H9 (cell line): ENCODE measurements around the gene FAIM2. TPM values are rescaled to one million over a fixed set of nuclear protein-coding genes. Genes with fewer than 3 reads are reported as not detected.
A peak's percentile ranks its signal among the peaks of the same experiment; 100 is the strongest.

Source experiments
- DNase-seq: peaks from one replicate; pipeline ENCODE4 v3.0.0-alpha.2; 2017
- H2AFZ ChIP-seq: one replicate; pipeline ENCODE4 v1.6.1; 2013; ENCODE audit warnings: mild to moderate bottlenecking, low read length, control low read depth, moderate library complexity
- H2AK5ac ChIP-seq: 2 replicates; pipeline ENCODE4 v1.6.1; 2013; ENCODE audit warnings: low read length, control low read depth, mixed read lengths; ENCODE audit not compliant: insufficient read length
- H2BK120ac ChIP-seq: one replicate; pipeline ENCODE4 v1.6.1; 2013; ENCODE audit warnings: low read depth, mild to moderate bottlenecking, low read length, control low read depth, inconsistent platforms; ENCODE audit not compliant: poor library complexity, severe bottlenecking
- H2BK12ac ChIP-seq: 2 replicates; pipeline ENCODE4 v1.6.1; 2013; ENCODE audit warnings: low read length, control low read depth, mixed read lengths, low read depth; ENCODE audit not compliant: insufficient read length
- H2BK15ac ChIP-seq: 2 replicates; pipeline ENCODE4 v1.6.1; 2013; ENCODE audit warnings: low read depth, low read length, control low read depth
- H2BK20ac ChIP-seq: one replicate; pipeline ENCODE4 v1.6.1; 2013; ENCODE audit warnings: low read depth, mild to moderate bottlenecking, low read length, control low read depth, inconsistent platforms; ENCODE audit not compliant: poor library complexity, severe bottlenecking
- H2BK5ac ChIP-seq: 2 replicates; pipeline ENCODE4 v1.6.1; 2013; ENCODE audit warnings: low read length, control low read depth, mixed read lengths; ENCODE audit not compliant: insufficient read length
- H3K14ac ChIP-seq: 2 replicates; pipeline ENCODE4 v1.6.1; 2013; ENCODE audit warnings: low read length, control low read depth; ENCODE audit not compliant: insufficient read depth
- H3K18ac ChIP-seq: 2 replicates; pipeline ENCODE4 v1.6.1; 2013; ENCODE audit warnings: low read depth, mild to moderate bottlenecking, mixed read lengths, low read length, control low read depth; ENCODE audit not compliant: insufficient read length
- H3K23ac ChIP-seq: 2 replicates; pipeline ENCODE4 v1.6.1; 2013; ENCODE audit warnings: low read length, control low read depth, mixed read lengths, low read depth; ENCODE audit not compliant: insufficient read length
- H3K23me2 ChIP-seq: 2 replicates; pipeline ENCODE4 v1.6.1; 2013; ENCODE audit warnings: low read depth, mild to moderate bottlenecking, mixed read lengths, low read length, control low read depth; ENCODE audit not compliant: insufficient read length, poor library complexity, severe bottlenecking
- H3K27ac ChIP-seq: 2 replicates; pipeline ENCODE4 v1.5.1; 2013; ENCODE audit warnings: low read length, control low read depth, mixed read lengths, low read depth; ENCODE audit not compliant: insufficient read length
- H3K27me3 ChIP-seq: 2 replicates; pipeline ENCODE4 v1.6.1; 2013; ENCODE audit warnings: low read length, control low read depth, inconsistent platforms; ENCODE audit not compliant: insufficient read depth
- H3K4ac ChIP-seq: 2 replicates; pipeline ENCODE4 v1.6.1; 2013; ENCODE audit warnings: low read depth, mild to moderate bottlenecking, control low read depth, inconsistent platforms, low read length, moderate library complexity
- H3K4me1 ChIP-seq: 2 replicates; pipeline ENCODE4 v1.6.1; 2013; ENCODE audit warnings: low read length, control low read depth, inconsistent platforms; ENCODE audit not compliant: insufficient read depth
- H3K4me2 ChIP-seq: 2 replicates; pipeline ENCODE4 v1.6.1; 2013; ENCODE audit warnings: low read length, control low read depth, mixed read lengths; ENCODE audit not compliant: insufficient read length, insufficient read depth
- H3K56ac ChIP-seq: 2 replicates; pipeline ENCODE4 v1.6.1; 2013; ENCODE audit warnings: low read depth, mild to moderate bottlenecking, mixed read lengths, low read length, control low read depth; ENCODE audit not compliant: insufficient read length
- H3K79me1 ChIP-seq: 2 replicates; pipeline ENCODE4 v1.6.1; 2013; ENCODE audit warnings: low read depth, mild to moderate bottlenecking, moderate library complexity, low read length, control low read depth, inconsistent platforms; ENCODE audit not compliant: insufficient read depth, poor library complexity, severe bottlenecking
- H3K79me2 ChIP-seq: 2 replicates; pipeline ENCODE4 v1.6.1; 2013; ENCODE audit warnings: low read length, control low read depth, inconsistent platforms; ENCODE audit not compliant: insufficient read depth
- H3K9ac ChIP-seq: 2 replicates; pipeline ENCODE4 v1.6.1; 2013; ENCODE audit warnings: low read length, control low read depth, mixed read lengths; ENCODE audit not compliant: insufficient read length; ENCODE audit errors: extremely low read depth
- H3K9me3 ChIP-seq: one replicate; pipeline ENCODE4 v1.6.1; 2013; ENCODE audit warnings: low read depth, low read length, inconsistent platforms; ENCODE audit not compliant: control insufficient read depth
- H3T11ph ChIP-seq: one replicate; pipeline ENCODE4 v1.6.1; 2013; ENCODE audit warnings: mild to moderate bottlenecking, low read length, control low read depth, inconsistent platforms
- H4K20me1 ChIP-seq: one replicate; pipeline ENCODE4 v1.6.1; 2013; ENCODE audit not compliant: control insufficient read depth, insufficient read length, insufficient read depth
- H4K5ac ChIP-seq: 2 replicates; pipeline ENCODE4 v1.6.1; 2013; ENCODE audit warnings: low read depth, mild to moderate bottlenecking, mixed read lengths, low read length, control low read depth; ENCODE audit not compliant: insufficient read length
- H4K8ac ChIP-seq: replicated peaks from 2 replicates; pipeline ENCODE4 v1.6.1; 2013; ENCODE audit warnings: low read length, control low read depth, mixed read lengths, low read depth; ENCODE audit not compliant: insufficient read length
- H4K91ac ChIP-seq: 2 replicates; pipeline ENCODE4 v1.6.1; 2013; ENCODE audit warnings: low read depth, mild to moderate bottlenecking, moderate library complexity, mixed read lengths, low read length, control low read depth; ENCODE audit not compliant: insufficient read length
- H3K27ac Mint-ChIP-seq, 3 experiments: 2 replicates in 2 of 3; 3 replicates in 1 of 3; pipeline ENCODE4 v1.8.0; 2020 to 2021; ENCODE audit warnings: mixed read lengths in 3 of 3, mild to moderate bottlenecking in 1 of 3, moderate library complexity in 1 of 3
- H3K27me3 Mint-ChIP-seq: 2 replicates; pipeline ENCODE4 v1.8.0; 2021; ENCODE audit warnings: low read depth, mild to moderate bottlenecking, moderate library complexity, mixed read lengths
- H3K36me3 Mint-ChIP-seq, 3 experiments: 2 replicates in 2 of 3; 3 replicates in 1 of 3; pipeline ENCODE4 v1.8.0; 2020 to 2021; ENCODE audit warnings: low read depth in 3 of 3, mixed read lengths in 3 of 3; ENCODE audit not compliant: insufficient read depth in 1 of 3
- H3K4me1 Mint-ChIP-seq, 2 experiments: 2 replicates each; pipeline ENCODE4 v1.8.0; 2020; ENCODE audit warnings: mixed read lengths in 2 of 2
- H3K4me3 Mint-ChIP-seq, 2 experiments: 2 replicates in 1 of 2; 3 replicates in 1 of 2; pipeline ENCODE4 v1.8.0; 2020 to 2021; ENCODE audit warnings: mild to moderate bottlenecking in 2 of 2, mixed read lengths in 2 of 2, moderate library complexity in 1 of 2
- H3K9me3 Mint-ChIP-seq, 2 experiments: 2 replicates in 1 of 2; 3 replicates in 1 of 2; pipeline ENCODE4 v1.8.0; 2020; ENCODE audit warnings: mild to moderate bottlenecking in 2 of 2, mixed read lengths in 2 of 2, moderate library complexity in 1 of 2
- WGBS: extraction: QIAGEN DNeasy Blood & Tissue Kit; methylation state at CpG from one replicate; pipeline ENCODE4 v1.1.7; 2013; ENCODE audit warnings: missing lambda C conversion rate, low lambda C conversion rate, mixed read lengths; ENCODE audit not compliant: insufficient read length; ENCODE audit errors: extremely low coverage; 5-methylcytosine and 5-hydroxymethylcytosine counted together
- total RNA-seq: library from RNA; stranded (reverse); gene quantifications from 2 replicates; pipeline ENCODE4 v1.2.1, GENCODE V29; 2021
- TF ChIP-seq, protein P1 (sequence below): fragments of 200-600 bp; sonication (generic); conservative IDR thresholded peaks from 3 replicates; pipeline ENCODE4 v1.8.0; 2021; ENCODE audit warnings: antibody characterized with exemption, mild to moderate bottlenecking

Gene FAIM2
- total RNA-seq, 1 experiment from 2014 or later = 0.42 TPM

DNA sequence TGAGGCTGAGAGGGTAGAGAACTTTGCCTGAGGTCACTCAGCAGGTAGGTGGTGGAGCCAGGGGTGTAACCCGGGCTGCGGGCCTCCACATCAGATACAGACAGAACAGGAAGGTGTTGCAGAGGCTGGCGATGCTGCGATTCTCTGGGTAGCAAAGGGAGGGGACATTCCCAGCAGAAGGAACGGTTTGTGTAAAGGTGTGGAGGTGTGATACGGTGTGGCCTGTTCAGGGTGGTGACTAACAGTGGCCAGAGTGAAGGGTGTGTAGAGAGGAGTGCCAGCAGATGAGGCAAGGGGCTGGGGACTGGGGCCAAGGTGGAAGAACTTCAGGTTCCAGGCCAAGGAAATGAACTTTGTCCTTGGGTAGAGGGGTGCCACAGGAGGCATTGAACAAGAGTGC lies 18.2 kb upstream of the FAIM2 start:
- Histone ChIP-seq H4K20me1 (no peaks in the 10 kb centered on the region), H3T11ph (no peak overlapping the region), H4K91ac (no peak overlapping the region), H4K8ac (no peak overlapping the region), H3K4ac (no peak overlapping the region), H2BK20ac (no peak overlapping the region), H2BK12ac (no peak overlapping the region), H3K9me3 (no peaks in the 10 kb centered on the region), H2BK5ac (no peak overlapping the region), H3K79me1 (no peaks in the 10 kb centered on the region), H2AFZ (no peak overlapping the region), H3K27ac (no peak overlapping the region), H3K9ac (no peak overlapping the region), H3K56ac (no peak overlapping the region), H3K4me1 (no peaks in the 10 kb centered on the region), H3K23ac (no peak overlapping the region), H3K18ac (no peak overlapping the region), H3K27me3 (no peaks in the 10 kb centered on the region), H3K79me2 (no peaks in the 10 kb centered on the region), H3K4me2 (no peak overlapping the region), H3K23me2 (no peaks in the 10 kb centered on the region), H2AK5ac (no peak overlapping the region), H3K14ac (no peak overlapping the region), H4K5ac (no peak overlapping the region), H2BK15ac (no peak overlapping the region), H2BK120ac (no peak overlapping the region)
- peak; percentile 20 for DNase-seq
- Mint-ChIP-seq H3K36me3 (no peaks in the 10 kb centered on the region), H3K27me3 (peaks cover 4% of the 10 kb centered on the region), H3K9me3 (no peaks in the 10 kb centered on the region), H3K4me3 (no peak overlapping the region), H3K27ac (peak overlapping the region in 1 of 3 experiments; percentile 20; a peak in 1 of 7 replicates), H3K4me1 (peaks cover 0 to 7% of the 10 kb centered on the region in 2 experiments; a peak in 2 of 4 replicates)
- no CpG with 5 or more reads among the region's 6 CpGs for WGBS
- TF ChIP-seq, protein P1, sequence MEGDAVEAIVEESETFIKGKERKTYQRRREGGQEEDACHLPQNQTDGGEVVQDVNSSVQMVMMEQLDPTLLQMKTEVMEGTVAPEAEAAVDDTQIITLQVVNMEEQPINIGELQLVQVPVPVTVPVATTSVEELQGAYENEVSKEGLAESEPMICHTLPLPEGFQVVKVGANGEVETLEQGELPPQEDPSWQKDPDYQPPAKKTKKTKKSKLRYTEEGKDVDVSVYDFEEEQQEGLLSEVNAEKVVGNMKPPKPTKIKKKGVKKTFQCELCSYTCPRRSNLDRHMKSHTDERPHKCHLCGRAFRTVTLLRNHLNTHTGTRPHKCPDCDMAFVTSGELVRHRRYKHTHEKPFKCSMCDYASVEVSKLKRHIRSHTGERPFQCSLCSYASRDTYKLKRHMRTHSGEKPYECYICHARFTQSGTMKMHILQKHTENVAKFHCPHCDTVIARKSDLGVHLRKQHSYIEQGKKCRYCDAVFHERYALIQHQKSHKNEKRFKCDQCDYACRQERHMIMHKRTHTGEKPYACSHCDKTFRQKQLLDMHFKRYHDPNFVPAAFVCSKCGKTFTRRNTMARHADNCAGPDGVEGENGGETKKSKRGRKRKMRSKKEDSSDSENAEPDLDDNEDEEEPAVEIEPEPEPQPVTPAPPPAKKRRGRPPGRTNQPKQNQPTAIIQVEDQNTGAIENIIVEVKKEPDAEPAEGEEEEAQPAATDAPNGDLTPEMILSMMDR = no peak
